ENCODE data around the gene ALDH3B2. TPM values are rescaled to one million over a fixed set of nuclear protein-coding genes. Genes with fewer than 3 reads are reported as not detected.

ALDH3B2 gene
- total and polyA plus RNA-seq, 2 of the 8 experiments (the other 6 are each of a cell fraction or from before 2014, with no cell fraction given): not detected

GRCh38 chr11:67670316-67671210 is 3.9 kb downstream of the ALDH3B2 start (continued):
- no peak for TF ChIP-seq POU5F1 (IDR thresholded peaks at IDR 0.05; ENCODE audit: low read depth, low read length)
- TF ChIP-seq, protein P1, sequence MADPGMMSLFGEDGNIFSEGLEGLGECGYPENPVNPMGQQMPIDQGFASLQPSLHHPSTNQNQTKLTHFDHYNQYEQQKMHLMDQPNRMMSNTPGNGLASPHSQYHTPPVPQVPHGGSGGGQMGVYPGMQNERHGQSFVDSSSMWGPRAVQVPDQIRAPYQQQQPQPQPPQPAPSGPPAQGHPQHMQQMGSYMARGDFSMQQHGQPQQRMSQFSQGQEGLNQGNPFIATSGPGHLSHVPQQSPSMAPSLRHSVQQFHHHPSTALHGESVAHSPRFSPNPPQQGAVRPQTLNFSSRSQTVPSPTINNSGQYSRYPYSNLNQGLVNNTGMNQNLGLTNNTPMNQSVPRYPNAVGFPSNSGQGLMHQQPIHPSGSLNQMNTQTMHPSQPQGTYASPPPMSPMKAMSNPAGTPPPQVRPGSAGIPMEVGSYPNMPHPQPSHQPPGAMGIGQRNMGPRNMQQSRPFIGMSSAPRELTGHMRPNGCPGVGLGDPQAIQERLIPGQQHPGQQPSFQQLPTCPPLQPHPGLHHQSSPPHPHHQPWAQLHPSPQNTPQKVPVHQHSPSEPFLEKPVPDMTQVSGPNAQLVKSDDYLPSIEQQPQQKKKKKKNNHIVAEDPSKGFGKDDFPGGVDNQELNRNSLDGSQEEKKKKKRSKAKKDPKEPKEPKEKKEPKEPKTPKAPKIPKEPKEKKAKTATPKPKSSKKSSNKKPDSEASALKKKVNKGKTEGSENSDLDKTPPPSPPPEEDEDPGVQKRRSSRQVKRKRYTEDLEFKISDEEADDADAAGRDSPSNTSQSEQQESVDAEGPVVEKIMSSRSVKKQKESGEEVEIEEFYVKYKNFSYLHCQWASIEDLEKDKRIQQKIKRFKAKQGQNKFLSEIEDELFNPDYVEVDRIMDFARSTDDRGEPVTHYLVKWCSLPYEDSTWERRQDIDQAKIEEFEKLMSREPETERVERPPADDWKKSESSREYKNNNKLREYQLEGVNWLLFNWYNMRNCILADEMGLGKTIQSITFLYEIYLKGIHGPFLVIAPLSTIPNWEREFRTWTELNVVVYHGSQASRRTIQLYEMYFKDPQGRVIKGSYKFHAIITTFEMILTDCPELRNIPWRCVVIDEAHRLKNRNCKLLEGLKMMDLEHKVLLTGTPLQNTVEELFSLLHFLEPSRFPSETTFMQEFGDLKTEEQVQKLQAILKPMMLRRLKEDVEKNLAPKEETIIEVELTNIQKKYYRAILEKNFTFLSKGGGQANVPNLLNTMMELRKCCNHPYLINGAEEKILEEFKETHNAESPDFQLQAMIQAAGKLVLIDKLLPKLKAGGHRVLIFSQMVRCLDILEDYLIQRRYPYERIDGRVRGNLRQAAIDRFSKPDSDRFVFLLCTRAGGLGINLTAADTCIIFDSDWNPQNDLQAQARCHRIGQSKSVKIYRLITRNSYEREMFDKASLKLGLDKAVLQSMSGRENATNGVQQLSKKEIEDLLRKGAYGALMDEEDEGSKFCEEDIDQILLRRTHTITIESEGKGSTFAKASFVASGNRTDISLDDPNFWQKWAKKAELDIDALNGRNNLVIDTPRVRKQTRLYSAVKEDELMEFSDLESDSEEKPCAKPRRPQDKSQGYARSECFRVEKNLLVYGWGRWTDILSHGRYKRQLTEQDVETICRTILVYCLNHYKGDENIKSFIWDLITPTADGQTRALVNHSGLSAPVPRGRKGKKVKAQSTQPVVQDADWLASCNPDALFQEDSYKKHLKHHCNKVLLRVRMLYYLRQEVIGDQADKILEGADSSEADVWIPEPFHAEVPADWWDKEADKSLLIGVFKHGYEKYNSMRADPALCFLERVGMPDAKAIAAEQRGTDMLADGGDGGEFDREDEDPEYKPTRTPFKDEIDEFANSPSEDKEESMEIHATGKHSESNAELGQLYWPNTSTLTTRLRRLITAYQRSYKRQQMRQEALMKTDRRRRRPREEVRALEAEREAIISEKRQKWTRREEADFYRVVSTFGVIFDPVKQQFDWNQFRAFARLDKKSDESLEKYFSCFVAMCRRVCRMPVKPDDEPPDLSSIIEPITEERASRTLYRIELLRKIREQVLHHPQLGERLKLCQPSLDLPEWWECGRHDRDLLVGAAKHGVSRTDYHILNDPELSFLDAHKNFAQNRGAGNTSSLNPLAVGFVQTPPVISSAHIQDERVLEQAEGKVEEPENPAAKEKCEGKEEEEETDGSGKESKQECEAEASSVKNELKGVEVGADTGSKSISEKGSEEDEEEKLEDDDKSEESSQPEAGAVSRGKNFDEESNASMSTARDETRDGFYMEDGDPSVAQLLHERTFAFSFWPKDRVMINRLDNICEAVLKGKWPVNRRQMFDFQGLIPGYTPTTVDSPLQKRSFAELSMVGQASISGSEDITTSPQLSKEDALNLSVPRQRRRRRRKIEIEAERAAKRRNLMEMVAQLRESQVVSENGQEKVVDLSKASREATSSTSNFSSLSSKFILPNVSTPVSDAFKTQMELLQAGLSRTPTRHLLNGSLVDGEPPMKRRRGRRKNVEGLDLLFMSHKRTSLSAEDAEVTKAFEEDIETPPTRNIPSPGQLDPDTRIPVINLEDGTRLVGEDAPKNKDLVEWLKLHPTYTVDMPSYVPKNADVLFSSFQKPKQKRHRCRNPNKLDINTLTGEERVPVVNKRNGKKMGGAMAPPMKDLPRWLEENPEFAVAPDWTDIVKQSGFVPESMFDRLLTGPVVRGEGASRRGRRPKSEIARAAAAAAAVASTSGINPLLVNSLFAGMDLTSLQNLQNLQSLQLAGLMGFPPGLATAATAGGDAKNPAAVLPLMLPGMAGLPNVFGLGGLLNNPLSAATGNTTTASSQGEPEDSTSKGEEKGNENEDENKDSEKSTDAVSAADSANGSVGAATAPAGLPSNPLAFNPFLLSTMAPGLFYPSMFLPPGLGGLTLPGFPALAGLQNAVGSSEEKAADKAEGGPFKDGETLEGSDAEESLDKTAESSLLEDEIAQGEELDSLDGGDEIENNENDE (IDR thresholded peaks at IDR 0.05; ENCODE audit: insufficient replicate concordance, low read length): no peak
- TF ChIP-seq JUND (IDR thresholded peaks at IDR 0.05; ENCODE audit: low read length): no peak
- TF ChIP-seq MAX (IDR thresholded peaks at IDR 0.05): no peak

Data from H1 (cell line).